HepG2 (cell line): ENCODE results near the gene POC1A. TPM values are rescaled to one million over a fixed set of nuclear protein-coding genes. Genes with fewer than 3 reads are reported as not detected.
A peak's percentile ranks its signal among the peaks of the same experiment; 100 is the strongest.

Experiments
- ATF6 ChIP-seq: sonication (generic); formaldehyde crosslinking; conservative IDR thresholded peaks from 2 replicates; pipeline ENCODE4 v1.4.0; 2020; ENCODE audit warnings: missing genetic modification reagents
- ATRX ChIP-seq: sonication (generic); formaldehyde crosslinking; IDR thresholded peaks from 2 replicates; pipeline ENCODE4 v1.4.0; 2020; ENCODE audit warnings: missing genetic modification reagents, borderline replicate concordance
- BHLHE40 ChIP-seq: IDR thresholded peaks from 2 replicates; pipeline ENCODE4 v1.6.1; 2011; ENCODE audit warnings: low read length, improper control_type of control experiment
- CREB1 ChIP-seq, 2 experiments: fragments of 450-650 bp in 1 of 2; IDR thresholded peaks; 2 replicates each; pipeline ENCODE4 v1.6.1; 2016 to 2017; ENCODE audit warnings: control low read depth in 1 of 2, mild to moderate bottlenecking in 1 of 2, missing compliant biosample characterization in 1 of 2, missing genetic modification characterization in 1 of 2
- EED ChIP-seq: sonication (generic); formaldehyde crosslinking; IDR thresholded peaks from 2 replicates; pipeline ENCODE4 v1.5.0; 2020; ENCODE audit warnings: mild to moderate bottlenecking, missing genetic modification reagents
- FOSL1 ChIP-seq: sonication (generic); formaldehyde crosslinking; IDR thresholded peaks from 2 replicates; pipeline ENCODE4 v1.9.0; 2021; ENCODE audit warnings: missing genetic modification reagents, borderline replicate concordance
- FOXK1 ChIP-seq: sonication (generic); formaldehyde crosslinking; IDR thresholded peaks from 2 replicates; pipeline ENCODE4 v1.4.0; 2020; ENCODE audit warnings: low read depth, missing genetic modification reagents, borderline replicate concordance
- HMGA1 ChIP-seq: sonication (generic); formaldehyde crosslinking; conservative IDR thresholded peaks from 2 replicates; pipeline ENCODE4 v1.4.0; 2020; ENCODE audit warnings: missing genetic modification reagents
- MXI1 ChIP-seq: IDR thresholded peaks from 3 replicates; pipeline ENCODE4 v1.6.1; 2012; ENCODE audit warnings: low read depth, low read length, inconsistent platforms, borderline replicate concordance
- NAIF1 ChIP-seq: sonication (generic); formaldehyde crosslinking; IDR thresholded peaks from 2 replicates; pipeline ENCODE4 v1.5.0; 2020; ENCODE audit warnings: mild to moderate bottlenecking, missing genetic modification reagents, borderline replicate concordance
- NKX3-1 ChIP-seq: sonication (generic); formaldehyde crosslinking; IDR thresholded peaks from 2 replicates; pipeline ENCODE4 v1.5.0; 2020; ENCODE audit warnings: missing genetic modification reagents
- RARG ChIP-seq: sonication (generic); formaldehyde crosslinking; IDR thresholded peaks from 2 replicates; pipeline ENCODE4 v1.4.0; 2020; ENCODE audit warnings: low read depth, mild to moderate bottlenecking, missing genetic modification reagents
- SRSF4 ChIP-seq: fragments of 200-400 bp; formaldehyde crosslinking; IDR thresholded peaks from one replicate; pipeline ENCODE4 v1.6.1; 2018; ENCODE audit warnings: mild to moderate bottlenecking, low read depth, low read length, moderate library complexity; ENCODE audit not compliant: poor library complexity, severe bottlenecking
- TAF1 ChIP-seq: sonication (generic); formaldehyde crosslinking; IDR thresholded peaks from 2 replicates; pipeline ENCODE4 v1.4.0; 2020; ENCODE audit warnings: missing genetic modification reagents
- THAP11 ChIP-seq: IDR thresholded peaks from 2 replicates; pipeline ENCODE4 v1.6.1; 2016; ENCODE audit warnings: missing biosample characterization, missing genetic modification reagents
- ZMAT5 ChIP-seq: sonication (generic); formaldehyde crosslinking; IDR thresholded peaks from 2 replicates; pipeline ENCODE4 v1.5.0; 2020; ENCODE audit warnings: mild to moderate bottlenecking, low read depth, missing genetic modification reagents, borderline replicate concordance
- ZNF317 ChIP-seq: sonication (generic); formaldehyde crosslinking; IDR thresholded peaks from 2 replicates; pipeline ENCODE4 v1.5.0; 2020; ENCODE audit warnings: mild to moderate bottlenecking, missing genetic modification reagents
- ZNF326 ChIP-seq: sonication (generic); formaldehyde crosslinking; IDR thresholded peaks from 2 replicates; pipeline ENCODE4 v1.4.0; 2020; ENCODE audit warnings: missing genetic modification reagents, borderline replicate concordance
- ZNF644 ChIP-seq: IDR thresholded peaks from 2 replicates; pipeline ENCODE4 v1.6.1; 2016; ENCODE audit warnings: low read depth
- ZNF660 ChIP-seq: sonication (generic); formaldehyde crosslinking; IDR thresholded peaks from 2 replicates; pipeline ENCODE4 v1.5.1; 2020; ENCODE audit warnings: mild to moderate bottlenecking, low read depth, missing genetic modification reagents, borderline replicate concordance
- ZNF687 ChIP-seq: sonication (generic); formaldehyde crosslinking; IDR thresholded peaks from 2 replicates; pipeline ENCODE4 v1.5.1; 2020; ENCODE audit warnings: mild to moderate bottlenecking, missing genetic modification reagents, moderate library complexity
- ZNF776 ChIP-seq: sonication (generic); formaldehyde crosslinking; IDR thresholded peaks from 2 replicates; pipeline ENCODE4 v1.4.0; 2020; ENCODE audit warnings: mild to moderate bottlenecking, missing genetic modification reagents
- ZSCAN25 ChIP-seq: sonication (generic); formaldehyde crosslinking; IDR thresholded peaks from 2 replicates; pipeline ENCODE4 v1.8.0; 2022; ENCODE audit warnings: mild to moderate bottlenecking, missing genetic modification reagents
- polyA plus RNA-seq, 8 experiments: library from polyadenylated mRNA; depleted of rRNA in 3 of 8; stranded (reverse) in 7 of 8; unstranded in 1 of 8; fragments of >200 nt; fragmentation: Illumina TruSeq in 4 of 8; extraction: Trizol in 4 of 8; gene quantifications; 2 replicates each; pipeline versions ENCODE4 v1.2.1 to v1.2.3, GENCODE V29; 2011 to 2016; ENCODE audit warnings: low read depth in 4 of 8, missing spikeins in 1 of 8, mixed read lengths in 1 of 8; ENCODE audit not compliant: insufficient read depth in 1 of 8
- total RNA-seq, 5 experiments: library from RNA; depleted of rRNA; stranded (reverse); fragments of >200 nt; fragmentation: Illumina TruSeq; extraction: Trizol; gene quantifications; 2 replicates each; pipeline ENCODE4 v1.2.3, GENCODE V29; 2016; ENCODE audit warnings: low read depth in 1 of 5

The POC1A gene
- total and polyA plus RNA-seq, 2 of the 13 experiments (the other 11 are each of a cell fraction or from before 2014, with no cell fraction given): 14.6 to 20.0 TPM

- no peak for TF ChIP-seq NAIF1 (CRISPR knock-in tag)
- TF ChIP-seq FOXK1 (CRISPR knock-in tag): peak; percentile 80; the same call in 1 of the 2 replicates
- no peak for TF ChIP-seq ZNF660 (CRISPR knock-in tag)
- TF ChIP-seq MXI1: peak; percentile 97
- peak; percentile 80 for TF ChIP-seq CREB1 (IDR thresholded peaks at IDR 0.05)
- peak; percentile 87 for TF ChIP-seq CREB1 (CRISPR knock-in tag; IDR thresholded peaks at IDR 0.05)
- no peak for TF ChIP-seq FOSL1
- TF ChIP-seq BHLHE40: peak; percentile 43; the same call in 1 of the 2 replicates
- no peak for TF ChIP-seq HMGA1
- no peak for TF ChIP-seq EED (CRISPR knock-in tag)
- TF ChIP-seq ZNF317: no peak
- no peak for TF ChIP-seq ZNF644
- TF ChIP-seq ATF6 (CRISPR knock-in tag): no peak
- peak; percentile 20; the same call in 1 of the 2 replicates for TF ChIP-seq ZSCAN25 (CRISPR knock-in tag)
- no peak for TF ChIP-seq ZMAT5 (CRISPR knock-in tag)
- peak; percentile 99 for TF ChIP-seq THAP11
- TF ChIP-seq ZNF776: peak; percentile 33
- peak; percentile 56 for TF ChIP-seq TAF1
- no peak for TF ChIP-seq ZNF326
- peak; percentile 51; the same call in 1 of the 2 replicates for TF ChIP-seq RARG (CRISPR knock-in tag)
- TF ChIP-seq SRSF4: no peak
- TF ChIP-seq ATRX (CRISPR knock-in tag): no peak
- no peak for TF ChIP-seq NKX3-1 (CRISPR knock-in tag)
- peak; percentile 93 for TF ChIP-seq ZNF687 (CRISPR knock-in tag)
Measured at GRCh38 chr3:52154135-52155094, at the start of gene POC1A (continued).
